ENCODE measurements around the gene SRR. TPM values are rescaled to one million over a fixed set of nuclear protein-coding genes. Genes with fewer than 3 reads are reported as not detected.

Gene SRR
- total RNA-seq, 2 experiments from 2014 or later: 18.7 to 23.1 TPM

GRCh38 chr17:2363851-2364762 lies 60.4 kb downstream of the SRR start:
- H3K4me1 Mint-ChIP-seq (ENCODE audit: low read depth): no peaks in the 10 kb centered on the region
- no peaks in the 10 kb centered on the region for H3K9me3 Mint-ChIP-seq (ENCODE audit: insufficient read depth)
- H3K27ac Mint-ChIP-seq: no peak overlapping the region
- ChIA-PET CTCF (no interaction called here), POLR2A (no interaction called here)
- DNase-seq (no peak), ATAC-seq (no peak)
- no peak overlapping the region for H3K4me3 Mint-ChIP-seq
- no peaks in the 10 kb centered on the region for H3K27me3 Mint-ChIP-seq (ENCODE audit: low read depth)
- H3K36me3 Mint-ChIP-seq (ENCODE audit: low read depth): peaks cover 4% of the 10 kb centered on the region

- POLR2A ChIA-PET: no interaction called here
- Mint-ChIP-seq H3K27ac (no peak overlapping the region), H3K36me3 (ENCODE audit: low read depth) (peaks cover 4% of the 10 kb centered on the region), H3K4me1 (ENCODE audit: low read depth) (no peaks in the 10 kb centered on the region), H3K9me3 (ENCODE audit: insufficient read depth) (no peaks in the 10 kb centered on the region), H3K27me3 (ENCODE audit: low read depth) (no peaks in the 10 kb centered on the region), H3K4me3 (no peak overlapping the region)
- DNase-seq: no peak
- no peak for ATAC-seq
- CTCF ChIA-PET: no interaction called here
Observed at GRCh38 chr17:2364763-2365116, 61.0 kb downstream of the SRR start.

GRCh38 chr17:2365132-2365531 lies 61.4 kb downstream of the SRR start:
- CTCF ChIA-PET: no interaction called here
- no peaks in the 10 kb centered on the region for H3K9me3 Mint-ChIP-seq (ENCODE audit: insufficient read depth)
- H3K4me3 Mint-ChIP-seq: no peak overlapping the region
- POLR2A ChIA-PET: no interaction called here
- no peak for ATAC-seq
- no peaks in the 10 kb centered on the region for H3K4me1 Mint-ChIP-seq (ENCODE audit: low read depth)
- no peak overlapping the region for H3K27ac Mint-ChIP-seq
- H3K36me3 Mint-ChIP-seq (ENCODE audit: low read depth): peaks cover 4% of the 10 kb centered on the region
- H3K27me3 Mint-ChIP-seq (ENCODE audit: low read depth): no peaks in the 10 kb centered on the region
- DNase-seq: no peak

GRCh38 chr17:2366747-2367494 lies 63.2 kb downstream of the SRR start:
- no peak for DNase-seq
- Mint-ChIP-seq H3K9me3 (ENCODE audit: insufficient read depth) (no peaks in the 10 kb centered on the region), H3K27me3 (ENCODE audit: low read depth) (no peaks in the 10 kb centered on the region), H3K27ac (no peak overlapping the region), H3K4me3 (no peak overlapping the region), H3K4me1 (ENCODE audit: low read depth) (no peaks in the 10 kb centered on the region), H3K36me3 (ENCODE audit: low read depth) (peaks cover 8% of the 10 kb centered on the region)
- ChIA-PET CTCF (interaction anchor here (1.1 to 1.2 kb wide), 3 partner anchors 14 to 49 kb away, joined by 3 to 4 read pairs (median 4); no protein-coding TSS in a partner anchor), POLR2A (no interaction called here)
- no peak for ATAC-seq

GRCh38 chr17:2368359-2368758 lies 64.6 kb downstream of the SRR start:
- Mint-ChIP-seq H3K4me1 (ENCODE audit: low read depth) (no peaks in the 10 kb centered on the region), H3K36me3 (ENCODE audit: low read depth) (peaks cover 6% of the 10 kb centered on the region), H3K27ac (no peak overlapping the region), H3K27me3 (ENCODE audit: low read depth) (no peaks in the 10 kb centered on the region), H3K4me3 (no peak overlapping the region), H3K9me3 (ENCODE audit: insufficient read depth) (no peaks in the 10 kb centered on the region)
- DNase-seq: no peak
- ChIA-PET POLR2A (no interaction called here), CTCF (interaction anchor here (1.7 to 4.3 kb wide), 2 partner anchors 15 to 48 kb away, joined by 6 to 27 read pairs; no protein-coding TSS in a partner anchor)
- ATAC-seq: no peak

GRCh38 chr17:2369039-2369438 lies 65.3 kb downstream of the SRR start:
- Mint-ChIP-seq H3K27me3 (ENCODE audit: low read depth) (no peaks in the 10 kb centered on the region), H3K9me3 (ENCODE audit: insufficient read depth) (no peaks in the 10 kb centered on the region), H3K4me3 (no peak overlapping the region), H3K36me3 (ENCODE audit: low read depth) (peaks cover 6% of the 10 kb centered on the region), H3K27ac (no peak overlapping the region), H3K4me1 (ENCODE audit: low read depth) (no peaks in the 10 kb centered on the region)
- POLR2A ChIA-PET: interaction anchor here (0.6 kb wide), 1 partner anchor 87 kb away, joined by 3 read pairs; no protein-coding TSS in a partner anchor
- no peak for ATAC-seq
- no peak for DNase-seq
- CTCF ChIA-PET: interaction anchor here (1.1 to 4.3 kb wide), 3 partner anchors 8 to 47 kb away, joined by 3 to 27 read pairs (median 6); no protein-coding TSS in a partner anchor

GRCh38 chr17:2369551-2370210 lies 65.9 kb downstream of the SRR start:
- ATAC-seq (no peak), DNase-seq (no peak)
- no peaks in the 10 kb centered on the region for H3K4me1 Mint-ChIP-seq (ENCODE audit: low read depth)
- ChIA-PET POLR2A (interaction anchor here (0.6 to 1.0 kb wide), 3 partner anchors 16 to 88 kb away, joined by 3 to 4 read pairs (median 3); no protein-coding TSS in a partner anchor), CTCF (interaction anchor here (1.1 to 4.3 kb wide), 5 partner anchors 9 to 46 kb away, joined by 3 to 27 read pairs (median 4); no protein-coding TSS in a partner anchor)
- H3K27me3 Mint-ChIP-seq (ENCODE audit: low read depth): no peaks in the 10 kb centered on the region
- peaks cover 6% of the 10 kb centered on the region for H3K36me3 Mint-ChIP-seq (ENCODE audit: low read depth)
- no peak overlapping the region for H3K27ac Mint-ChIP-seq
- no peak overlapping the region for H3K4me3 Mint-ChIP-seq
- H3K9me3 Mint-ChIP-seq (ENCODE audit: insufficient read depth): no peaks in the 10 kb centered on the region

GRCh38 chr17:2370211-2370589 lies 66.5 kb downstream of the SRR start:
- Mint-ChIP-seq H3K36me3 (ENCODE audit: low read depth) (peaks cover 6% of the 10 kb centered on the region), H3K9me3 (ENCODE audit: insufficient read depth) (no peaks in the 10 kb centered on the region), H3K27me3 (ENCODE audit: low read depth) (no peaks in the 10 kb centered on the region), H3K27ac (no peak overlapping the region), H3K4me3 (no peak overlapping the region), H3K4me1 (ENCODE audit: low read depth) (no peaks in the 10 kb centered on the region)
- DNase-seq: no peak
- POLR2A ChIA-PET: interaction anchor here (0.8 to 1.0 kb wide), 2 partner anchors 16 to 23 kb away, joined by 3 to 4 read pairs; no protein-coding TSS in a partner anchor
- CTCF ChIA-PET: interaction anchor here (1.1 to 4.3 kb wide), 4 partner anchors 10 to 17 kb away, joined by 3 to 27 read pairs (median 4); no protein-coding TSS in a partner anchor
- no peak for ATAC-seq

GRCh38 chr17:2371183-2372130 lies 67.7 kb downstream of the SRR start:
- H3K27ac Mint-ChIP-seq: no peak overlapping the region
- CTCF ChIA-PET: interaction anchor here (4.3 kb wide), 1 partner anchor 11 kb away, joined by 27 read pairs; no protein-coding TSS in a partner anchor
- no peak overlapping the region for H3K4me3 Mint-ChIP-seq
- H3K4me1 Mint-ChIP-seq (ENCODE audit: low read depth): no peaks in the 10 kb centered on the region
- ATAC-seq (no peak), DNase-seq (no peak)
- POLR2A ChIA-PET: no interaction called here
- H3K9me3 Mint-ChIP-seq (ENCODE audit: insufficient read depth): no peaks in the 10 kb centered on the region
- H3K27me3 Mint-ChIP-seq (ENCODE audit: low read depth): no peaks in the 10 kb centered on the region
- peaks cover 6% of the 10 kb centered on the region for H3K36me3 Mint-ChIP-seq (ENCODE audit: low read depth)

GRCh38 chr17:2372180-2372579 lies 68.4 kb downstream of the SRR start:
- DNase-seq (no peak), ATAC-seq (no peak)
- CTCF ChIA-PET: interaction anchor here (4.3 kb wide), 1 partner anchor 11 kb away, joined by 27 read pairs; no protein-coding TSS in a partner anchor
- H3K27ac Mint-ChIP-seq: no peak overlapping the region
- H3K9me3 Mint-ChIP-seq (ENCODE audit: insufficient read depth): no peaks in the 10 kb centered on the region
- H3K27me3 Mint-ChIP-seq (ENCODE audit: low read depth): no peaks in the 10 kb centered on the region
- H3K4me1 Mint-ChIP-seq (ENCODE audit: low read depth): no peaks in the 10 kb centered on the region
- H3K4me3 Mint-ChIP-seq: no peak overlapping the region
- peaks cover 11% of the 10 kb centered on the region for H3K36me3 Mint-ChIP-seq (ENCODE audit: low read depth)
- POLR2A ChIA-PET: no interaction called here

- Mint-ChIP-seq H3K4me1 (ENCODE audit: low read depth) (no peaks in the 10 kb centered on the region), H3K4me3 (no peak overlapping the region), H3K27me3 (ENCODE audit: low read depth) (no peaks in the 10 kb centered on the region), H3K9me3 (ENCODE audit: insufficient read depth) (no peaks in the 10 kb centered on the region), H3K36me3 (ENCODE audit: low read depth) (peaks cover 11% of the 10 kb centered on the region), H3K27ac (no peak overlapping the region)
- POLR2A ChIA-PET: no interaction called here
- no peak for DNase-seq
- CTCF ChIA-PET: interaction anchor here (1.2 to 4.0 kb wide), 3 partner anchors 10 to 43 kb away, joined by 4 to 14 read pairs (median 5); no protein-coding TSS in a partner anchor
- ATAC-seq: no peak
Observed at GRCh38 chr17:2372681-2373080, 68.9 kb downstream of the SRR start.

Measured in activated CD8-positive, alpha-beta T cell treated with anti-CD3 and anti-CD28 coated beads, Interleukin-2, amount 10 ng/mL, durations not matched to agents 7 days and 5 days (primary cell).